GM12801 (cell line): ENCODE data around the gene TTC23.

Source experiments
- TF ChIP-seq, protein P1 (sequence below): IDR thresholded peaks from one replicate; pipeline ENCODE4 v1.5.1; 2011; ENCODE audit warnings: control low read depth; ENCODE audit not compliant: insufficient read length; ENCODE audit errors: extremely low read depth

The TTC23 gene

DNA sequence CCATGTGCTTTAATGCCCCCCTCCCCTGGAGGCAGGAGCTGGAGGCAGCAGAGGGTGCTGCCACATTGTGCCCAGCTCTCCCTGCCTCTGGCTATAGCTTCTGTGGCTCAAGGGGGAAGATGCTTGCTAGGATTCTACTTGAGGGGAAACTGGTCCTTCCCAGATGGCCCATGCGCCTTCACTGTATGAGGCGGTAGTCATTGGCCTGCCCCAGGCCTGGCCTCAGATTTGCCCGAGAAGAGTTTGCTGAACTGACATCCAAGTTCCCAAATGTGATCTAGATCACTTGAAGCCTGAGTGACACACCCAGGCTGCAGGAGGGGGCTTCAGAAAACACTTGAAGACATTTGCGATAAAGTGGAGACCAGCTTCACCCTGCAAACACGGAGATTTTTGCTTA is 140.4 kb downstream of the TTC23 start:
- TF ChIP-seq, protein P1, sequence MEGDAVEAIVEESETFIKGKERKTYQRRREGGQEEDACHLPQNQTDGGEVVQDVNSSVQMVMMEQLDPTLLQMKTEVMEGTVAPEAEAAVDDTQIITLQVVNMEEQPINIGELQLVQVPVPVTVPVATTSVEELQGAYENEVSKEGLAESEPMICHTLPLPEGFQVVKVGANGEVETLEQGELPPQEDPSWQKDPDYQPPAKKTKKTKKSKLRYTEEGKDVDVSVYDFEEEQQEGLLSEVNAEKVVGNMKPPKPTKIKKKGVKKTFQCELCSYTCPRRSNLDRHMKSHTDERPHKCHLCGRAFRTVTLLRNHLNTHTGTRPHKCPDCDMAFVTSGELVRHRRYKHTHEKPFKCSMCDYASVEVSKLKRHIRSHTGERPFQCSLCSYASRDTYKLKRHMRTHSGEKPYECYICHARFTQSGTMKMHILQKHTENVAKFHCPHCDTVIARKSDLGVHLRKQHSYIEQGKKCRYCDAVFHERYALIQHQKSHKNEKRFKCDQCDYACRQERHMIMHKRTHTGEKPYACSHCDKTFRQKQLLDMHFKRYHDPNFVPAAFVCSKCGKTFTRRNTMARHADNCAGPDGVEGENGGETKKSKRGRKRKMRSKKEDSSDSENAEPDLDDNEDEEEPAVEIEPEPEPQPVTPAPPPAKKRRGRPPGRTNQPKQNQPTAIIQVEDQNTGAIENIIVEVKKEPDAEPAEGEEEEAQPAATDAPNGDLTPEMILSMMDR: no peak

DNA sequence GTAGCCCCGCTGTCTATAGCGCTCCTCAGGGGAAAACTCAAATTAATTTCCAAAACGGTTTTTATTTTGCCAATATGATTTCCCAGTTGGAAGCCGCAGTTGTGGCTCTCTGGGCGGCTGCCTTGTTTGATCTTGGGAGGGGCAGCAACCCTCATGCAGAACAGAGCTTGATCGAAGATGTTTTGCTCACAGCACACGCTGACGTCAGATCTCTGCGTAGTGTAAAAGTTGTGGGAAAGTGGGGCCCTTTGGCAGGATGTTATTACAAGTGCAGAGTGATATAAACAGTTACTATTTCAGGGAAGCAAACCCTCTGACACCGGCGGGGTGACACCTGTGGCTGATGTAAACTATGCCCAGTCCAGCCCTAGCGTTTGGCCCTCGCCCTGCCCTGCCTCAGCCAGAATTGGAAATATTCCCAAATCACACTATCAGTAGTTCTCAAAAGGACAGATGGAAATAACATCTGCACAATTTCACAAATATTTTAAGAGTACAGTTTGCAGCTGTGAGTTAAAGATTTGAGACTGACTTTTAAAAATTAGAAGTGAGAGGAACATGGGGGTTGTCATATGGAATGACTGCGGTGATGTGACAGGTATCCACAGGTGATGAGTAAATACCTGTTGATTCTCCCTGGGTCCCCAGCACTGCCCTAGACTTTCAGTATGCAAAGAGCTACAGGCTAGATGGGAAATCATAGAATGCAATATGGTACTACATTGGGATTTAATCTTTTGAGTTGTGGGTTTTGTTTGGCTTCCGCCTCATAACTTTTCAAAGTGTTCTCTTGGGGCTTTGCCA is 142.8 kb downstream of the TTC23 start:
- TF ChIP-seq, protein P1: no peak

DNA sequence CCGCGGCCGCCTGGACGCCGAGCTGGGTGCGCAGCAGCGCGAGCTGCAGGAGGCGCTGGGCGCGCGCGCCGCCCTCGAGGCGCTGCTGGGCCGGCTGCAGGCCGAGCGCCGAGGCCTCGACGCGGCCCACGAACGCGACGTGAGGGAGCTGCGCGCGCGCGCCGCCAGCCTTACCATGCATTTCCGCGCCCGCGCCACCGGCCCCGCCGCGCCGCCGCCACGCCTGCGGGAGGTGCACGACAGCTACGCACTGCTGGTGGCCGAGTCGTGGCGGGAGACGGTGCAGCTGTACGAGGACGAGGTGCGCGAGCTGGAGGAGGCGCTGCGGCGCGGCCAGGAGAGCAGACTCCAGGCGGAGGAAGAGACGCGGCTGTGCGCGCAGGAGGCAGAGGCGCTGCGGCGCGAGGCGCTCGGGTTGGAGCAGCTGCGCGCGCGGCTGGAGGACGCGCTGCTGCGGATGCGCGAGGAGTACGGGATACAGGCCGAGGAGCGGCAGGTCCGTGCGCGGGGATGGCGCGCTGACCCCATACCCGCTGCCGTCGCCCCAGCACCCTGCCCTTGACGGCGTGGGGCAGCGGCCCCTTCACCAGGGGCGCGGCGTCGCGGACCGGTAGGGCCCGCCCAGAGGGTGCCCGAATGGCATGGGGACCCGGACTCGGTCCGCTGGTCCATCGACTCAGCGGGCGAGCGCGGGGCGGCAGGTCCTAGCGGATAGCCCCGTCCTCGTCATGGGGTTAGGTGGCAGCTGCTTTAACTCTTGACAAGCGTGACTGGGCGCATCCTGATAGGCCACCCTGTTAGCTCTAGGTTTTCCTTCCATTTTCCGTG is 143.7 kb downstream of the TTC23 start:
- TF ChIP-seq, protein P1: no peak

DNA sequence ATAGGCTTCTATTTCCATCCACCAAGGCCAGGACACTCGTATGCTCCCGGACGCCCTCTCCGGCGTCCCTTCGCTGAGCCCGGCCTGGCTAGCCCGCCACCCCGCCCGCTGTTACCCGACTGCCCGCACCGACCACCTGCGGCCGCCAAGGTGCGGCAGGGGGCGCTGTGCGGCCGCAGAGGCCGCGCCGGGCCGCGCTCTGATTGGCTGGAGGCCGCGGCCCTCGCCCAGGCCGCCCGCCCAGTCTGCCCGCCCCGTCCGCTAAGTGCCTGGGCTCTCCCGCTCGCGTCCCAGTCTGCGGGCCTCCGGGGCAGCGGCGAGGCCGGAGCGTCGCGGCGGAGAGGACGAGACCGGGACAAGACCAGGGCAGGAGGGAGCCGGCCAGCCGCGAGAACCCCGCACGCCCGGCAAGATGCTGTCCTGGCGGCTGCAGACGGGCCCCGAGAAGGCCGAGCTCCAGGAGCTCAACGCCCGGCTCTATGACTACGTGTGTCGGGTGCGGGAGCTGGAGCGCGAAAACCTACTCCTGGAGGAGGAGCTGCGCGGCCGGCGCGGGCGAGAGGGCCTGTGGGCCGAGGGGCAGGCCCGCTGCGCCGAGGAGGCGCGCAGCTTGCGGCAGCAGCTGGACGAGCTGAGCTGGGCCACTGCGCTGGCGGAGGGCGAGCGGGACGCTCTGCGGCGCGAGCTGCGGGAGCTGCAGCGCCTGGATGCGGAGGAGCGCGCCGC is 144.4 kb downstream of the TTC23 start, which contains the start of gene SYNM:
Gene SYNM, plus strand, starts transcription at position 293 of the 726 bp plus-strand sequence. Its CDS starts 120 bp downstream, at position 413.
- TF ChIP-seq, protein P1: no peak

DNA sequence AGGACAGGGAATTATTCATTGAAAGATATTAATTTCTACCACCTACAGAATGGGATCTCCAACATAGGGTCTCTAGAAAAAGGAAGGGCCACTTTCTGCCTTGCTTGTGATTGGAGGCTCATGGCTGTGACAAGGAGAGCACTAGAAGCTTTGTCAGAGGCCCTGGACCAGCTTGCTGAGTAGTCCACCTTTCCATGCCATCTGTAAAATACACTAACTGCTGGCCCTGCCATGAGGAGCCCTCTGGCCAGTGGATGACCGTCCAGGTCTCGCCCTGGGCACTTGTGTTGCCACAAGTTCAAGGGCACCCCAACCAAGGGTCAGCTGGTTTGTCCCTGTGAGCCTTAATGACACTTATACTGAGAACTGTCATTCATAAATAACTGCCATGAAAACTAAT is 146.1 kb downstream of the TTC23 start:
- TF ChIP-seq, protein P1: no peak

DNA sequence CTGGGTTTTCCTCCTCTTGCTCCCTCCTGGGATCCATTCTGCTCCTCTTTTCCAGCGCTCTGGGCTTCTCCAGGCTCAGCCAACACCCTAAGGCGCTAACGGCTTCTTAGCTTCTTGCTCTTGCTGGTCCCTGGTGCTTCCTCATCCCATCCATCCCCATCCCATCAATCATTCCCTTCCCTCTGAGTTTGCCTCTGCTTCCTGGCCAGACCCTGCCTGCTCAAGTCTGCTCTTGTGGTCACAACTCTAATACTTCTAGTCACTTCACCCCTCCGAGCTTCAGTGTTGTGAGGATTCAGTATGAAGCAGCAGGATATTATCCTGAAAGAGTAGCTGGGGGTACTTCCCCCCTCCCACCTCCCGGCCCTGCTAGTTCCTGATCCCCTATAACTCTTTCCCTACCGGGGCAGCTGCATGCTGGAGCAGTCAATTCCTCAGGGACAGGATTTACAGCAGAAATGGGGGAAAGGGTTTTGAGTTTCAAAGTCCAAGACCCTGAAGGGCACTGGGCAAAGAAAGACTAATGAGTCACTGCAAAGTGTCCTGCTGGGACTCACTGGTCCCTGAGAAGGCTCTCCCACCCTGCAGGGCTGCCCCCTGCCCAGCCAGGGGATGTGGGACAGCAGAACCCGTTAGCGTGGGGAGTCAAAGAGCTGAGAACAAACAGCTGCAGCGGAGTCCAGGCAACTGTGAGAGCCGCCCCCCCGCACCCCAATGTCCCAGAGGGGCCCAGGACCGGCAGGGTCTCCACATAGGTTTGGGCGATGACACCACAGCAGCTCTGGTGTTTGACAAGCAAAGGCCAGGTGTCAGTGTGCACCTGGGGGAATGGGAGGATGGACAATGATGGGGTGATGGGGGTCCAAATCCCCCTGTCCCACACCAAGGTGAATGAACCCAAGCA is 146.8 kb downstream of the TTC23 start:
- TF ChIP-seq, protein P1: no peak
